BLaER1 (cell line): ENCODE data around the gene NPAS2.

ENCODE experiments used
- H3K27ac ChIP-seq: shearing (Covaris generic); formaldehyde crosslinking; 2 replicates; pipeline ENCODE4 v1.8.1; 2022
- H3K27me3 ChIP-seq: shearing (Covaris generic); formaldehyde crosslinking; 2 replicates; pipeline ENCODE4 v1.8.1; 2022
- H3K36me3 ChIP-seq: shearing (Covaris generic); formaldehyde crosslinking; 2 replicates; pipeline ENCODE4 v1.8.1; 2022
- H3K4me1 ChIP-seq: shearing (Covaris generic); formaldehyde crosslinking; 2 replicates; pipeline ENCODE4 v1.8.1; 2022
- H3K4me2 ChIP-seq: shearing (Covaris generic); formaldehyde crosslinking; 2 replicates; pipeline ENCODE4 v1.8.1; 2022
- H3K4me3 ChIP-seq: shearing (Covaris generic); formaldehyde crosslinking; 2 replicates; pipeline ENCODE4 v1.8.1; 2022
- H3K9ac ChIP-seq: shearing (Covaris generic); formaldehyde crosslinking; 2 replicates; pipeline ENCODE4 v1.8.1; 2022
- H3K9me3 ChIP-seq: shearing (Covaris generic); formaldehyde crosslinking; 2 replicates; pipeline ENCODE4 v1.8.1; 2022
- H4K20me1 ChIP-seq: shearing (Covaris generic); formaldehyde crosslinking; 2 replicates; pipeline ENCODE4 v1.8.1; 2022
- Cebpa-rat ChIP-seq: shearing (Covaris generic); IDR thresholded peaks from 2 replicates; pipeline ENCODE4 v1.8.1; 2022

Gene NPAS2

DNA sequence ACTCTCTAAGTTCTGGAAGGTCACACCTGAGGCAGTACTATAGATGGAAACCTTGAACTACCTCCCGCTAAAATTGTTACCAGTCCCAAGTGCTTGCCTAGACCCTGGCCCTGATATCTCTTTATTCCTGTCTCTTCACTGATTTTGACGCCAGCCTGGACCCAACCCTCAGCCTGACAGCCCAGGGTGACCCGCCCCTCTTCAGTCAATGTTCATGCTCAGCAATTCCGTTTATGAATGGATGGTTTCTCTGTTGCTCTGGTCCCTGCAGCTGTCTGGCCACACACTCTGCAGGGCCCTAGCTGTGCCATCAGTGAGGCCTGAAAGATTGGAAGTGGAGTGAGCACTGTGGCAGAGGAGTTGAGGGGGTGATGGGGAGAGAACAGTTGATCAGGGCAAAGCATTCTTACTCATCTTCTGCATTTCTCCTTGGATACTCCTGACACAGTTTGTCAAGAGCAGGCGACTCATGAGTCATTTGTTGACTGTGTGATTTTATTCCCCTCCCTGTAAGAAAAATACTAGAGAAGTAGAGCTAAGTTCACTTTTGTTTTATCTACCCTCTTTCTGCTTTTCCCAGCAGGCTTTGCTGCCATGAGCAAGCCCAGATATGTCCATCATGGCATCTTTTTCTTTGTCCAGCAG, 46.0 kb downstream of the NPAS2 start:
- H3K27me3 ChIP-seq: no peaks in the 10 kb centered on the region
- H3K4me3 ChIP-seq: no peak overlapping the region
- no peak for TF ChIP-seq Cebpa-rat
- H3K9me3 ChIP-seq: peaks cover 37% of the 10 kb centered on the region
- no peaks in the 10 kb centered on the region for H4K20me1 ChIP-seq
- no peaks in the 10 kb centered on the region for H3K4me1 ChIP-seq
- no peak overlapping the region for H3K4me2 ChIP-seq
- no peak overlapping the region for H3K9ac ChIP-seq
- H3K36me3 ChIP-seq: no peaks in the 10 kb centered on the region
- H3K27ac ChIP-seq: no peak overlapping the region

GRCh38 chr2:100868083-100868482, 48.1 kb downstream of the NPAS2 start:
- Histone ChIP-seq H3K4me1 (no peaks in the 10 kb centered on the region), H3K9ac (no peak overlapping the region), H3K9me3 (peaks cover 38% of the 10 kb centered on the region), H3K27me3 (no peaks in the 10 kb centered on the region), H3K4me3 (no peak overlapping the region), H3K4me2 (no peak overlapping the region), H3K36me3 (no peaks in the 10 kb centered on the region), H3K27ac (no peak overlapping the region), H4K20me1 (no peaks in the 10 kb centered on the region)
- no peak for TF ChIP-seq Cebpa-rat

GRCh38 chr2:100869120-100869519, 49.2 kb downstream of the NPAS2 start:
- TF ChIP-seq Cebpa-rat: no peak
- no peak overlapping the region for H3K27ac ChIP-seq

GRCh38 chr2:100870652-100871531, 51.0 kb downstream of the NPAS2 start:
- H3K9ac ChIP-seq: no peak overlapping the region
- no peaks in the 10 kb centered on the region for H3K4me1 ChIP-seq
- no peak for TF ChIP-seq Cebpa-rat
- H3K36me3 ChIP-seq: no peaks in the 10 kb centered on the region
- H3K4me3 ChIP-seq: no peak overlapping the region
- H3K9me3 ChIP-seq: peaks cover 38% of the 10 kb centered on the region
- no peaks in the 10 kb centered on the region for H4K20me1 ChIP-seq
- H3K27ac ChIP-seq: no peak overlapping the region
- no peaks in the 10 kb centered on the region for H3K27me3 ChIP-seq
- no peak overlapping the region for H3K4me2 ChIP-seq

More at GRCh38 chr2:100869120-100869519, 49.2 kb downstream of the NPAS2 start:
- Histone ChIP-seq H3K9ac (no peak overlapping the region), H4K20me1 (no peaks in the 10 kb centered on the region), H3K4me2 (no peak overlapping the region), H3K9me3 (peaks cover 38% of the 10 kb centered on the region), H3K27me3 (no peaks in the 10 kb centered on the region), H3K4me3 (no peak overlapping the region), H3K36me3 (no peaks in the 10 kb centered on the region), H3K4me1 (no peaks in the 10 kb centered on the region)

- H3K27ac ChIP-seq: no peak overlapping the region
These were observed 55.7 kb downstream of the NPAS2 start for GRCh38 chr2:100875516-100876230.

GRCh38 chr2:100876231-100876860, 56.4 kb downstream of the NPAS2 start:
- H3K4me1 ChIP-seq: peaks cover 6% of the 10 kb centered on the region; the same call in 1 of the 2 replicates
- TF ChIP-seq Cebpa-rat: no peak
- H3K27ac ChIP-seq: no peak overlapping the region

More at GRCh38 chr2:100875516-100876230, 55.7 kb downstream of the NPAS2 start:
- no peaks in the 10 kb centered on the region for H3K36me3 ChIP-seq
- H3K4me2 ChIP-seq: no peak overlapping the region
- peaks cover 4% of the 10 kb centered on the region; the same call in 1 of the 2 replicates for H3K9me3 ChIP-seq
- peaks cover 6% of the 10 kb centered on the region; the same call in 1 of the 2 replicates for H3K4me1 ChIP-seq
- TF ChIP-seq Cebpa-rat: no peak
- H3K4me3 ChIP-seq: no peak overlapping the region
- H4K20me1 ChIP-seq: no peaks in the 10 kb centered on the region
- no peak overlapping the region for H3K9ac ChIP-seq
- H3K27me3 ChIP-seq: no peaks in the 10 kb centered on the region

DNA sequence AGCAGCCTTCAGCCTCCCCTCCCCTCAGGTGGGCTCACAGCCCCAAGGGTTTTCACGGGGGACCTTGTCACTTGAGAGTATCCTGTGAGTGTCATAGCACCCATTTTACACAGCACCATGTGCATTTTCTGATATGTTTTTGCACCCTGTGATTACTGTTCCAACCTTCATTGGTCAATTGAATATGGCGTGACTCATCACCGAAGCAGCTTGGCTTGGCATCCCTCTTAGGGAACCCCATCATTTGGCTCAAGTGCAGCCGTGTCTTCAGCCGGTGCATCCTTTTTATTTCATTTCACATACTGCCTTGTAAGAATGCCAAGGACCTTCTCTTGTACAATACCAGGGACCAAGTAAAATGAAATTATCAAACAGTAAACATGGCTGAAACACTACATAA, 57.6 kb downstream of the NPAS2 start:
- Histone ChIP-seq H3K36me3 (no peaks in the 10 kb centered on the region), H3K4me1 (peaks cover 6% of the 10 kb centered on the region; the same call in 1 of the 2 replicates), H3K27ac (no peak overlapping the region), H3K9me3 (no peaks in the 10 kb centered on the region), H3K4me2 (no peak overlapping the region), H3K4me3 (no peak overlapping the region), H4K20me1 (no peaks in the 10 kb centered on the region), H3K9ac (no peak overlapping the region), H3K27me3 (no peaks in the 10 kb centered on the region)
- TF ChIP-seq Cebpa-rat: no peak

More at GRCh38 chr2:100876231-100876860, 56.4 kb downstream of the NPAS2 start:
- Histone ChIP-seq H3K4me2 (no peak overlapping the region), H3K4me3 (no peak overlapping the region), H3K36me3 (no peaks in the 10 kb centered on the region), H3K9ac (no peak overlapping the region), H3K9me3 (no peaks in the 10 kb centered on the region), H3K27me3 (no peaks in the 10 kb centered on the region), H4K20me1 (no peaks in the 10 kb centered on the region)

- no peaks in the 10 kb centered on the region for H4K20me1 ChIP-seq
- no peak overlapping the region for H3K9ac ChIP-seq
- H3K4me2 ChIP-seq: no peak overlapping the region
- no peak for TF ChIP-seq Cebpa-rat
- no peaks in the 10 kb centered on the region for H3K27me3 ChIP-seq
- no peaks in the 10 kb centered on the region for H3K36me3 ChIP-seq
- no peak overlapping the region for H3K27ac ChIP-seq
- no peaks in the 10 kb centered on the region for H3K9me3 ChIP-seq
- no peak overlapping the region for H3K4me3 ChIP-seq
- H3K4me1 ChIP-seq: peaks cover 6% of the 10 kb centered on the region; the same call in 1 of the 2 replicates
These were observed 58.3 kb downstream of the NPAS2 start for GRCh38 chr2:100878000-100878791.

DNA sequence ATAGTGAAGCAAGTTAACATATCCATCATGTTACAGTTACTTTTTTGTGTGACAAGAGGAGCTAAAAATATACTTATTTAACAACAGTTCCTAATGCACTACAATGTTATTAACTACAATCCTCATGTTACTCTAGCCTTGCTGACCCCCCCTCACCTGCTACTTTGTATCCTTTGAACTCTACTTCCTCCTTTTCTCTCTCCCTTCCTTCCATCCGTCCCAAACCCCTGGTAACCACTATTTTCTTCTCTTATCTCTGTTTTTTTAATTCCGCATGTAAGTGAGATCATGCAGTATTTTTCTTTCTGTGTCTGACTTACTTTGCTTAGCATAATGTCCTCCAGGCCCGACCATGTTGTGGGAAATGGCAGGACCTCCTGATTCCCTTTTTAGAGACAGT, 59.4 kb downstream of the NPAS2 start:
- no peak overlapping the region for H3K4me3 ChIP-seq
- no peaks in the 10 kb centered on the region for H3K36me3 ChIP-seq
- no peaks in the 10 kb centered on the region for H4K20me1 ChIP-seq
- no peaks in the 10 kb centered on the region for H3K27me3 ChIP-seq
- H3K4me2 ChIP-seq: no peak overlapping the region
- no peak overlapping the region for H3K27ac ChIP-seq
- H3K9me3 ChIP-seq: no peaks in the 10 kb centered on the region
- peaks cover 6% of the 10 kb centered on the region; the same call in 1 of the 2 replicates for H3K4me1 ChIP-seq
- no peak for TF ChIP-seq Cebpa-rat
- H3K9ac ChIP-seq: no peak overlapping the region
